Measurements from ENCODE around the gene SLC12A8. TPM values are rescaled to one million over a fixed set of nuclear protein-coding genes. Genes with fewer than 3 reads are reported as not detected.

Gene SLC12A8
- total and polyA plus RNA-seq, 8 donors, result 1.5 to 31.7 (median 12.3) TPM

DNA sequence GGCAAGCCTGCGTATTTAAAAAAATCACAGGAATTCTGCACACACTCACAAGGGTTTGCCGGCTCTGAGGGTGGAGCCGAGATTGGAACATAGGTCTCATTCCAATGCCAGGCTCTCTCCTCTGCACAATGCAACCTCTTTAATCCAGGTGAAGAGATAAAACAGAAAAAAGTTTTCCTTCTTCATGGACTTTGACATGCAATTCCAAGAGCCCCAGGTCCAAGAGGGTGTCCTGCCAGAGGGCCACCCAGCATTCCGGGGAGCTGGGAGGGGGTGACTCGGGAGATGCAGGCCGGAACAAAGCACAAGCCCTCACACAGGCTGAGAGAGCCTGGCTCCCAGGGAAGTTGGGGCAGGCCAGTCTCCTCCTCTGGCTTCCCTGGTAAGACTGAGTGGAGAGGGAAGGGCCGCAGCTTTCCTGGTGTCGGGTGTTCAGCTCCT, 6.7 kb upstream of the SLC12A8 start:
- H3K36me3 ChIP-seq, result no peaks in the 10 kb centered on the region
- intact Hi-C loops (cut with DNase I; ENCODE audit: low total_unique reads), result no loop called here
- no peak overlapping the region for H3K4me3 ChIP-seq
- TF ChIP-seq EP300 (IDR thresholded peaks at IDR 0.05) (no peak), CTCF (IDR thresholded peaks at IDR 0.05) (no peak), POLR2AphosphoS5 (IDR thresholded peaks at IDR 0.05) (no peak), POLR2A (IDR thresholded peaks at IDR 0.05) (no peak)
- 40 to 61% (median 43%) methylated on average over 8 of the region's 8 CpGs for WGBS, 5 donors
- peak in 1 of 2 donors; percentile 52 for DNase-seq
- H3K4me1 ChIP-seq, result peaks cover 0 to 12% (median 1%) of the 10 kb centered on the region in 4 donors
- H3K9me3 ChIP-seq, result no peaks in the 10 kb centered on the region
- peak overlapping the region in 1 of 5 donors; percentile 10 for H3K27ac ChIP-seq
- peaks cover 0 to 4% (median 0%) of the 10 kb centered on the region in 3 donors for H3K27me3 ChIP-seq

GRCh38 chr3:125214738-125215137, 2.2 kb upstream of the SLC12A8 start:
- 63 to 80% (median 67%) methylated on average over 3 of the region's 3 CpGs for WGBS, 5 donors
- H3K27ac ChIP-seq, result no peak overlapping the region
- no peak overlapping the region for H3K4me3 ChIP-seq
- H3K36me3 ChIP-seq, result no peaks in the 10 kb centered on the region
- TF ChIP-seq CTCF (IDR thresholded peaks at IDR 0.05) (no peak), POLR2AphosphoS5 (IDR thresholded peaks at IDR 0.05) (no peak), POLR2A (IDR thresholded peaks at IDR 0.05) (no peak), EP300 (IDR thresholded peaks at IDR 0.05) (no peak)
- no peaks in the 10 kb centered on the region for H3K9me3 ChIP-seq
- H3K27me3 ChIP-seq, result peaks cover 4 to 38% (median 13%) of the 10 kb centered on the region in 3 donors
- DNase-seq, result no peak
- H3K4me1 ChIP-seq, result peaks cover 13 to 29% (median 21%) of the 10 kb centered on the region in 4 donors
- intact Hi-C loops (cut with DNase I; ENCODE audit: low total_unique reads), result no loop called here

GRCh38 chr3:125213946-125214542, 1.5 kb upstream of the SLC12A8 start:
- H3K27ac ChIP-seq, result no peak overlapping the region
- no peaks in the 10 kb centered on the region for H3K36me3 ChIP-seq
- H3K4me1 ChIP-seq, result peaks cover 13 to 22% (median 20%) of the 10 kb centered on the region in 4 donors
- intact Hi-C loops (cut with DNase I; ENCODE audit: low total_unique reads), result no loop called here
- H3K27me3 ChIP-seq, result peaks cover 4 to 38% (median 13%) of the 10 kb centered on the region in 3 donors
- no peak for TF ChIP-seq CTCF (IDR thresholded peaks at IDR 0.05)
- no peak for TF ChIP-seq POLR2AphosphoS5 (IDR thresholded peaks at IDR 0.05)
- no peak for TF ChIP-seq POLR2A (IDR thresholded peaks at IDR 0.05)
- TF ChIP-seq EP300 (IDR thresholded peaks at IDR 0.05), result no peak
- no peaks in the 10 kb centered on the region for H3K9me3 ChIP-seq
- H3K4me3 ChIP-seq, result no peak overlapping the region
- 87 to 91% (median 89%) methylated on average over 7 of the region's 7 CpGs for WGBS, 5 donors
- DNase-seq, result no peak

DNA sequence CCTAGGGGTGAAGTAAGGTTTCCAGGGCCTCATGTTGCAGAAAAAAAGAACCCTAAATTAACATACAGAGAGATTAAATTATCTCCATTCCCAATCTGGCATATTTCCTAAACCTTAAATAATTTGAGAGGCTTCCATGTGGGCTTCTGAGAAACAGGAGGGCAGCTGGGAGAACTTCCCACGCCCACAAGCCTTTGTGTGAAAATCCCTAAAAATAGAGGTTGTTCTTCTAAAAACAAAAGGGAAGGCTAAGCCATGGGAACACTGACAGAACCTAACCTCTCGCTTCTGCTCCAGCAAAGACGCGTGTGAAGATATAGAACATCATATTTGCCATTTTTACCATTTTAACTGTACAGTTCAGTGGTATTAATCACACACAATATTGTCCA, 812 bp upstream of the SLC12A8 start:
- no peak overlapping the region for H3K4me3 ChIP-seq
- DNase-seq, result no peak
- intact Hi-C loops (cut with DNase I; ENCODE audit: low total_unique reads), result no loop called here

More for the DNA sequence above, 812 bp upstream of the SLC12A8 start:
- TF ChIP-seq CTCF (IDR thresholded peaks at IDR 0.05), result no peak
- no peak for TF ChIP-seq EP300 (IDR thresholded peaks at IDR 0.05)
- TF ChIP-seq POLR2A (IDR thresholded peaks at IDR 0.05), result no peak
- TF ChIP-seq POLR2AphosphoS5 (IDR thresholded peaks at IDR 0.05), result no peak
- Histone ChIP-seq H3K27ac (no peak overlapping the region), H3K36me3 (no peaks in the 10 kb centered on the region), H3K27me3 (peaks cover 4 to 38% (median 13%) of the 10 kb centered on the region in 3 donors), H3K9me3 (no peaks in the 10 kb centered on the region), H3K4me1 (peaks cover 13 to 23% (median 18%) of the 10 kb centered on the region in 4 donors)
- 90 to 94% (median 91%) methylated on average over 4 of the region's 4 CpGs for WGBS, 5 donors

Measured in stomach (tissue), 9 donors.